HG03135 (cell line): Measurements from ENCODE around the gene ZNF462.
"Not testable (repeated sequence)": the region's sequence is repeated elsewhere in the genome, so short reads cannot be mapped to it uniquely, and the experiment has no call there.

Experiments used
- ATAC-seq: cut with Tn5 transposase; IDR thresholded peaks from one replicate; pipeline ENCODE4 v1.9.1; 2021; ENCODE audit warnings: mild to moderate bottlenecking, moderate library complexity; ENCODE audit not compliant: unreplicated experiment

The ZNF462 gene

GRCh38 chr9:106886111-106887046 is 23.4 kb downstream of the ZNF462 start:
- no peak for ATAC-seq

- no peak for ATAC-seq
Measured at GRCh38 chr9:106887066-106887465, 24.1 kb downstream of the ZNF462 start.

GRCh38 chr9:106889061-106889590 is 26.2 kb downstream of the ZNF462 start:
- ATAC-seq: no peak

GRCh38 chr9:106890608-106891007 is 27.6 kb downstream of the ZNF462 start:
- ATAC-seq: no peak

- ATAC-seq: no peak
Measured at GRCh38 chr9:106891286-106891685, 28.3 kb downstream of the ZNF462 start.

GRCh38 chr9:106892632-106893031 is 29.7 kb downstream of the ZNF462 start:
- ATAC-seq: no peak

GRCh38 chr9:106893088-106893487 is 30.1 kb downstream of the ZNF462 start:
- no peak for ATAC-seq

- no peak for ATAC-seq
Measured at GRCh38 chr9:106896695-106897094, 33.7 kb downstream of the ZNF462 start.

GRCh38 chr9:106897236-106897635 is 34.3 kb downstream of the ZNF462 start:
- ATAC-seq: no peak

- ATAC-seq: no peak
Measured at GRCh38 chr9:106897751-106898150, 34.8 kb downstream of the ZNF462 start.

- not testable (repeated sequence) for ATAC-seq
Measured at GRCh38 chr9:106900523-106900922, 37.6 kb downstream of the ZNF462 start.

GRCh38 chr9:106906129-106906528 is 43.2 kb downstream of the ZNF462 start:
- ATAC-seq: no peak

- no peak for ATAC-seq
Measured at GRCh38 chr9:106911951-106912350, 49.0 kb downstream of the ZNF462 start.

- ATAC-seq: no peak
Measured at GRCh38 chr9:106913276-106913675, 50.3 kb downstream of the ZNF462 start.

GRCh38 chr9:106915851-106916250 is 52.9 kb downstream of the ZNF462 start:
- no peak for ATAC-seq

GRCh38 chr9:106916466-106917235 is 53.7 kb downstream of the ZNF462 start:
- no peak for ATAC-seq

GRCh38 chr9:106918825-106919509 is 56.0 kb downstream of the ZNF462 start:
- ATAC-seq: no peak

- no peak for ATAC-seq
Measured at GRCh38 chr9:106920091-106920490, 57.1 kb downstream of the ZNF462 start.

GRCh38 chr9:106920701-106921283 is 57.8 kb downstream of the ZNF462 start:
- ATAC-seq: no peak

- ATAC-seq: no peak
Measured at GRCh38 chr9:106921341-106921899, 58.5 kb downstream of the ZNF462 start.
